ENCODE results near the gene ARHGAP29.

Gene ARHGAP29

GRCh38 chr1:94250341-94250740 is 13.0 kb upstream of the ARHGAP29 start:
- no peak for ATAC-seq (replicated peaks)

GRCh38 chr1:94248956-94249688 is 11.7 kb upstream of the ARHGAP29 start:
- peaks cover 53 to 63% of the 10 kb centered on the region in 2 donors for H3K27me3 Mint-ChIP-seq
- no peaks in the 10 kb centered on the region for H3K36me3 Mint-ChIP-seq
- no peak overlapping the region for H3K27ac Mint-ChIP-seq
- DNase-seq: no peak
- H3K9me3 Mint-ChIP-seq: peaks cover 3% of the 10 kb centered on the region in 2 donors
- H3K4me1 Mint-ChIP-seq: peaks cover 9 to 13% of the 10 kb centered on the region in 2 donors
- ATAC-seq (replicated peaks): no peak
- H3K4me3 Mint-ChIP-seq: no peak overlapping the region

More at GRCh38 chr1:94250341-94250740, 13.0 kb upstream of the ARHGAP29 start:
- no peaks in the 10 kb centered on the region for H3K9me3 Mint-ChIP-seq
- H3K27ac Mint-ChIP-seq: no peak overlapping the region
- no peaks in the 10 kb centered on the region for H3K36me3 Mint-ChIP-seq
- peaks cover 9 to 13% of the 10 kb centered on the region in 2 donors for H3K4me1 Mint-ChIP-seq
- H3K27me3 Mint-ChIP-seq: peaks cover 50 to 63% of the 10 kb centered on the region in 2 donors
- H3K4me3 Mint-ChIP-seq: no peak overlapping the region
- no peak for DNase-seq

- peak; percentile 87 for ATAC-seq (replicated peaks)
- H3K9me3 Mint-ChIP-seq: peaks cover 10 to 17% of the 10 kb centered on the region in 2 donors
- DNase-seq: peak; percentile 7
These were observed 10.0 kb upstream of the ARHGAP29 start for GRCh38 chr1:94247138-94248094.

GRCh38 chr1:94246692-94247137 is 9.3 kb upstream of the ARHGAP29 start:
- Mint-ChIP-seq H3K9me3 (peaks cover 15 to 22% of the 10 kb centered on the region in 2 donors), H3K27me3 (peaks cover 75 to 84% of the 10 kb centered on the region in 2 donors), H3K36me3 (peaks cover 0 to 8% of the 10 kb centered on the region in 2 donors), H3K4me3 (peak overlapping the region; percentile 65 to 69), H3K27ac (peak overlapping the region; percentile 51), H3K4me1 (peaks cover 9 to 13% of the 10 kb centered on the region in 2 donors)
- DNase-seq: no peak
- ATAC-seq (replicated peaks): no peak

More at GRCh38 chr1:94247138-94248094, 10.0 kb upstream of the ARHGAP29 start:
- H3K4me1 Mint-ChIP-seq: peaks cover 9 to 13% of the 10 kb centered on the region in 2 donors
- H3K27ac Mint-ChIP-seq: no peak overlapping the region
- H3K27me3 Mint-ChIP-seq: peaks cover 70 to 79% of the 10 kb centered on the region in 2 donors
- H3K36me3 Mint-ChIP-seq: peaks cover 0 to 8% of the 10 kb centered on the region in 2 donors
- peak overlapping the region; percentile 65 to 77 for H3K4me3 Mint-ChIP-seq

DNA sequence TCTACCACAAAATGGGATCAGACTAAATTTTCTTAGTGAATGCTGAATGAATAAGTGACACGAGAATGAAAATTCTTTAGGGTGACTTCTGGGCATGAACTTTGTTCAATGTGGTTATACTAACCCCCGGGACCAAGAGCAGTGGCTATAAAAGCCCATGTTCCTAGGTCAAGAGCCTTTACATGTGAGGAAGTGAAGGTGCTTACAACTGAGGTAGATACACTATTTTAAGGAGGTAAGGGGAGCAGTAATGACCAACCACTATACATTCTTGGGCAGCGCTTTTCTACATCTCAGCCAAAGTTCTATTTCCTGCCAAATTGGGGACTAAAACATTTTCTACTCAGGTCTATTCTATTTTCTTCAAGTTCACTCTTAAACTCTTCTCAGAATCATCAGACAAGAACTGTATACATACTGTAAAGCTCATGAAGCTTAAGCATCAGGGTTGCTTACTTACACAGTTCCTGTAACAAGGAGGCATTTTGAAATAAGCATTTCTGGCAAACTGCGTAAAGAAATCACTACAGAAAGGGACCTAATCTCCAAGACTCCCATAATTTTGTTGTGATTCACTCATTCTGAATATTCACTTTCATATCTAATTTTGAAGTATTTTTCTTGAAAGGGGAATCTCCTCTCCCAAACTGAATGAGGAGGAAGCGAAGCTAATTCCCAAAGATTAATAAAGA is 8.5 kb upstream of the ARHGAP29 start:
- Mint-ChIP-seq H3K4me1 (peaks cover 9 to 13% of the 10 kb centered on the region in 2 donors), H3K27me3 (peaks cover 74 to 84% of the 10 kb centered on the region in 2 donors), H3K36me3 (peaks cover 0 to 8% of the 10 kb centered on the region in 2 donors), H3K27ac (no peak overlapping the region), H3K4me3 (no peak overlapping the region), H3K9me3 (peaks cover 16 to 23% of the 10 kb centered on the region in 2 donors)
- DNase-seq (no peak), ATAC-seq (replicated peaks) (no peak)

DNA sequence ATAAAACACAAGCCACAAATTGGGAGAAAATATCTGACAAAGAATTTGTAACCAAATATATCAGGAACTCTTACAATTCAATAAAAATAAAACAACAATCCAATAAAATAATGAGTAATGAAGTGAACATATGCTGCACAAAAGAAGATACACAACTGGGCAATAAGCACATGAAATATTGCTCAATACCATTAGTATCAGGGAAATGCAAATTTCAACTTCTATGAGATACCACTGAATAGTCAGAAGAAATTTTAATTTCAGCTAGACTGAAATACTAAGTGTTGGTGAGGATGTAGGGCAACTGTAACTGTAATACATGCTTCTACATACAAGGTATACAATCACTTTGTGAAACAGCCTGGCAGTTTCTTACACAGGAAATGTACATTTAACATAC is 7.4 kb upstream of the ARHGAP29 start:
- H3K4me1 Mint-ChIP-seq: peaks cover 9 to 13% of the 10 kb centered on the region in 2 donors
- ATAC-seq (replicated peaks): no peak
- H3K27me3 Mint-ChIP-seq: peaks cover 72 to 87% of the 10 kb centered on the region in 2 donors
- peaks cover 0 to 8% of the 10 kb centered on the region in 2 donors for H3K36me3 Mint-ChIP-seq
- no peak overlapping the region for H3K27ac Mint-ChIP-seq
- no peak overlapping the region for H3K4me3 Mint-ChIP-seq
- peaks cover 16 to 23% of the 10 kb centered on the region in 2 donors for H3K9me3 Mint-ChIP-seq
- no peak for DNase-seq

- Mint-ChIP-seq H3K36me3 (peaks cover 0 to 8% of the 10 kb centered on the region in 2 donors), H3K4me1 (peaks cover 9 to 13% of the 10 kb centered on the region in 2 donors)
These were observed 6.3 kb upstream of the ARHGAP29 start for GRCh38 chr1:94243665-94244064.

DNA sequence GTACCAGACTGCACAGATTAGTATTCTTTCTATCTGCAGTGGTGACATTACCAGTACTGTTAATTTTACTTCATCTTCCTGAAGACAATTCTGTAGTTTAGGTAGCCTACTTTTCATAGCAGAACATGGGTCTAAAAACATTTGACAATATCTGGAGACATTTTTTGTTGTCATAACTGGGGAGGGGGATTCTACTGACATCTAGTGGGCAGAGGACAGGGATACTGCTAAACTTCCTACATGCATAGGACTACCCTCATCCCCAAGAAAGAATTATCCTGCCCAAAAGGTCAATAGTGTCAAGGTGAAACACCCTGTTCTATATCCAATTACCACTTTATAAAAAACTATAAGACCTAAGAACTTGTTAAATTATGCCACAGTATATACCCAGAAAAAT is 3.4 kb upstream of the ARHGAP29 start:
- H3K27ac Mint-ChIP-seq: no peak overlapping the region
- H3K4me3 Mint-ChIP-seq: no peak overlapping the region
- DNase-seq: no peak
- H3K36me3 Mint-ChIP-seq: peaks cover 0 to 8% of the 10 kb centered on the region in 2 donors
- H3K9me3 Mint-ChIP-seq: peaks cover 16 to 23% of the 10 kb centered on the region in 2 donors
- ATAC-seq (replicated peaks): no peak
- peaks cover 72 to 91% of the 10 kb centered on the region in 2 donors for H3K27me3 Mint-ChIP-seq
- H3K4me1 Mint-ChIP-seq: peaks cover 3 to 11% of the 10 kb centered on the region in 2 donors

More at GRCh38 chr1:94243665-94244064, 6.3 kb upstream of the ARHGAP29 start:
- ATAC-seq (replicated peaks) (no peak), DNase-seq (no peak)
- Mint-ChIP-seq H3K27ac (no peak overlapping the region), H3K9me3 (peaks cover 16 to 23% of the 10 kb centered on the region in 2 donors), H3K4me3 (no peak overlapping the region), H3K27me3 (peaks cover 75 to 88% of the 10 kb centered on the region in 2 donors)

- no peak for ATAC-seq (replicated peaks)
- Mint-ChIP-seq H3K9me3 (peaks cover 16 to 23% of the 10 kb centered on the region in 2 donors), H3K27ac (no peak overlapping the region), H3K27me3 (peaks cover 67 to 86% of the 10 kb centered on the region in 2 donors), H3K4me3 (no peak overlapping the region), H3K36me3 (peaks cover 0 to 8% of the 10 kb centered on the region in 2 donors), H3K4me1 (peaks cover 5 to 14% of the 10 kb centered on the region in 2 donors)
- DNase-seq: no peak
These were observed 2.4 kb upstream of the ARHGAP29 start for GRCh38 chr1:94239796-94240195.

- no peak overlapping the region for H3K27ac Mint-ChIP-seq
- ATAC-seq (replicated peaks) (no peak), DNase-seq (no peak)
- peaks cover 12 to 20% of the 10 kb centered on the region in 2 donors for H3K9me3 Mint-ChIP-seq
- no peak overlapping the region for H3K4me3 Mint-ChIP-seq
- H3K36me3 Mint-ChIP-seq: peaks cover 0 to 8% of the 10 kb centered on the region in 2 donors
- peaks cover 5 to 14% of the 10 kb centered on the region in 2 donors for H3K4me1 Mint-ChIP-seq
- peaks cover 65 to 79% of the 10 kb centered on the region in 2 donors for H3K27me3 Mint-ChIP-seq
These were observed 1.7 kb upstream of the ARHGAP29 start for GRCh38 chr1:94239051-94239450.

DNA sequence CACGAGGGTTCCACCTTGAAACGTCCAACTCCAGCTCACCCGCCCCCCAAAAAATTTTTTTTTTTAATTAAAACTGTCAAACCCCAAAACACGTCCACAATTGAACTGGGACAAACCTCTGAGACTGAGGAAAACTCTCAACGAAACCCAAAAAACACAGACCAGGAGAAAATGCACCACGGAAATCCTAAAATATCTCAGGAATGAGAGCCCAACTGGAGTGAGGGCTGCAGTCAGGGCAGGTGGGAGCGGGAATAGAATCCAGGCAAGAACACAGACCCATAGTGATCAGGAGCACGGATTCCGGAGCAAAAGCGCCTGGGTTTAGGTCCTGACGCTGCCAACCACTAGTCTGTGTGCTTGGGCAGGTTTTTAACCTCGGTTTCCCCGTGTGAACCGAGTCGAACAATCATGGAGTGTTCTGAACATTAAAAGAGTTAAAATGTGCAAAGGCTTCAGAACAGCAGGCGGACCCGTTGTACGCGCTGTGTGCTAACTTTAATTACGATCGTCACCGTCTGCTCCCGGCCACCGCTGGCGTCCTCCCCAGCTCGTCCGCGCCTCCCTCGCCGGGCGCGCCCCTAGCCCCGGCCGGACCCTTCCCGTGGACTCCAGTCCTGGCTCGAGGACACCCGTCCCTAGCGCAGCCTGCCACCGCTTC is 624 bp downstream of the ARHGAP29 start:
- DNase-seq: no peak
- peaks cover 5 to 14% of the 10 kb centered on the region in 2 donors for H3K4me1 Mint-ChIP-seq
- H3K27me3 Mint-ChIP-seq: peaks cover 53 to 75% of the 10 kb centered on the region in 2 donors
- H3K27ac Mint-ChIP-seq: no peak overlapping the region
- no peaks in the 10 kb centered on the region for H3K36me3 Mint-ChIP-seq
- peak overlapping the region; percentile 64 to 71 for H3K4me3 Mint-ChIP-seq
- peaks cover 1% of the 10 kb centered on the region in 2 donors for H3K9me3 Mint-ChIP-seq
- ATAC-seq (replicated peaks): peak; percentile 20 to 28

DNA sequence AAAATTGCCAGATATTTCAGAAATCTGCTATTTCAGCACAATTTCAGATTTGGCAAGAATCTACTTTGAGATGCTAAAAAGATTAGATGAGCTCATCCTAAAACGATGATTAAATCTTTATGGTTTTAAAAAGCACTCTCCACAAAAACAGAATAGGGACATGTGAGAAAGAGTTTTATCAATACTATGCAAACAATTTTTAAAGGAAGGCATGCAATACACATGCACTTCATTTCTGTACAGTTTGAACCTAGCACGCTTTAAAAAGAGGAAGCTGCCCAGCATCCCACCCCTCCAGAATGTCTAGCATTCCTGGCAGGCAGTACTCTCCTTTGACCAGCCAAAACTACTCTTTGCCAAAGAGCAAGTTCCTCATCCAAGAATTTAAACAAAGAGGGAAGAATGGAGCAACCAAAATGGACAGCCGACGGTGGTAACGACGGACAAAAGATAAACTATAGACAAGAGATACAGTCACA is 1.3 kb downstream of the ARHGAP29 start:
- peak overlapping the region; percentile 64 to 71 for H3K4me3 Mint-ChIP-seq
- H3K27me3 Mint-ChIP-seq: peaks cover 55 to 79% of the 10 kb centered on the region in 2 donors
- ATAC-seq (replicated peaks): no peak
- H3K9me3 Mint-ChIP-seq: no peaks in the 10 kb centered on the region
- DNase-seq: no peak
- no peak overlapping the region for H3K27ac Mint-ChIP-seq
- H3K4me1 Mint-ChIP-seq: peaks cover 5 to 14% of the 10 kb centered on the region in 2 donors
- H3K36me3 Mint-ChIP-seq: no peaks in the 10 kb centered on the region

All from stimulated activated naive B cell treated with anti-CD40 and anti-IgM and Interleukin-4, amounts not matched to agents 10 μg/mL and 1 μg/mL and 100 μg/mL, for 72 hours (primary cell).